Body of pancreas (tissue), 4 donors: Measurements from ENCODE around the gene CSNK1G1. TPM values are rescaled to one million over a fixed set of nuclear protein-coding genes. Genes with fewer than 3 reads are reported as not detected.

Experiments used
- ATAC-seq: fragments of 150-250 bp; one replicate; pipeline ENCODE4 v1.9.1; 2016
- DNase-seq, 4 donors: peaks; one replicate each; pipeline ENCODE4 v3.0.0-alpha.2; 2019
- H3K27ac ChIP-seq, 4 donors: fragments of 200-600 bp; sonication (generic); 1 replicate in 3 of 4; 2 replicates in 1 of 4; pipeline versions ENCODE4 v1.5.1 to v1.6.1; 2016 to 2019; ENCODE audit warnings: mild to moderate bottlenecking in 1 of 4, mixed read lengths in 1 of 4, moderate library complexity in 1 of 4
- H3K27me3 ChIP-seq, 2 donors: fragments of 200-600 bp; sonication (generic); one replicate each; pipeline ENCODE4 v1.6.0; 2016; ENCODE audit warnings: mild to moderate bottlenecking in 1 of 2
- H3K36me3 ChIP-seq, 2 donors: fragments of 200-600 bp; sonication (generic); replicated peaks in 1 of 2; 2 replicates each; pipeline ENCODE4 v1.5.1; 2016; ENCODE audit warnings: low read depth in 2 of 2; ENCODE audit not compliant: insufficient read depth in 1 of 2
- H3K4me1 ChIP-seq: fragments of 200-600 bp; sonication (generic); one replicate; pipeline ENCODE4 v1.6.0; 2016
- H3K4me3 ChIP-seq, 2 donors: fragments of 200-600 bp; sonication (generic); 1 replicate in 1 of 2; 2 replicates in 1 of 2; pipeline ENCODE4 v1.5.1; 2016 to 2019
- H3K9me3 ChIP-seq, 3 donors: fragments of 200-600 bp; sonication (generic); 1 replicate in 2 of 3; 2 replicates in 1 of 3; pipeline ENCODE4 v1.5.1; 2016
- CTCF ChIP-seq, 7 experiments: fragments of 450-650 bp in 4 of 7; fragments of 200-600 bp in 3 of 7; sonication (generic) in 3 of 7; IDR thresholded peaks; one replicate each; pipeline ENCODE4 v1.5.1; 2016 to 2019; ENCODE audit warnings: antibody characterized with exemption in 7 of 7
- POLR2A ChIP-seq, 3 donors: fragments of 450-650 bp; IDR thresholded peaks; one replicate each; pipeline ENCODE4 v1.6.1; 2016; ENCODE audit warnings: antibody characterized with exemption in 3 of 3, mild to moderate bottlenecking in 2 of 3
- WGBS, 2 donors: methylation state at CpG; one replicate each; pipeline ENCODE4 v1.1.5; 2017; 5-methylcytosine and 5-hydroxymethylcytosine counted together
- intact Hi-C: fragments of 100-400 bp; cut with DNase I; formaldehyde crosslinking; loops from one replicate; pipeline ENCODE4 v1.15.1; 2023
- total RNA-seq, 2 donors: library from RNA; depleted of rRNA; stranded (reverse); fragments of >200 nt; gene quantifications; one replicate each; pipeline ENCODE4 v1.1.0, GENCODE V29; 2016

Gene CSNK1G1
- total RNA-seq, 2 donors from 2014 or later = 6.7 to 13.8 TPM

GRCh38 chr15:64152507-64153387, 203.2 kb downstream of the CSNK1G1 start:
- Histone ChIP-seq H3K27me3 (no peaks in the 10 kb centered on the region), H3K4me3 (peak overlapping the region in 1 of 2 donors; percentile 35), H3K4me1 (peaks cover 35% of the 10 kb centered on the region), H3K36me3 (peaks cover 21 to 23% of the 10 kb centered on the region in 2 donors), H3K27ac (peak overlapping the region in 2 of 4 donors; percentile 10 to 42), H3K9me3 (no peaks in the 10 kb centered on the region)
- WGBS, 2 donors = 30 to 32% methylated on average over 12 to 27 of the region's 27 CpGs
- no peak for ATAC-seq
- intact Hi-C loops = loop anchor here (10.0 kb wide), 1 partner anchor 58 kb away; the partner anchor contains the start of genes CIAO2A and SNX1
- peak in 2 of 4 donors; percentile 47 to 51 for DNase-seq
- TF ChIP-seq CTCF (IDR thresholded peaks at IDR 0.05) (no peak), POLR2A (IDR thresholded peaks at IDR 0.05) (no peak)

GRCh38 chr15:64151727-64152506, 204.1 kb downstream of the CSNK1G1 start, which contains the start of gene SNX22:
Gene SNX22 (plus strand): TSS chr15:64151731. CDS start chr15:64151776, 45 bp downstream.
- H3K4me3 ChIP-seq = peak within 1 kb of the TSS; percentile 6 to 35
- peak; percentile 9 for ATAC-seq
- intact Hi-C loops = loop anchor here (10.0 kb wide), 1 partner anchor 57 kb away; the partner anchor contains the start of genes CIAO2A and SNX1
- no peaks in the 10 kb centered on the region for H3K27me3 ChIP-seq
- H3K9me3 ChIP-seq = no peaks in the 10 kb centered on the region
- peak; percentile 45 to 70 (median 56) for DNase-seq
- H3K27ac ChIP-seq = peak within 1 kb of the TSS in 2 of 4 donors; percentile 42 to 46
- peak in 1 of 3 donors; percentile 18 for TF ChIP-seq POLR2A (IDR thresholded peaks at IDR 0.05)
- TF ChIP-seq CTCF (IDR thresholded peaks at IDR 0.05) = no peak
- H3K4me1 ChIP-seq = peaks cover 34% of the 10 kb centered on the region
- H3K36me3 ChIP-seq = peaks cover 14 to 19% of the 10 kb centered on the region in 2 donors
- WGBS, 2 donors = 0% methylated on average over 70 of the region's 83 CpGs; no CpG with 5 or more reads in 1 of the 2 donors

GRCh38 chr15:64149893-64150578, 205.9 kb downstream of the CSNK1G1 start:
- DNase-seq = no peak
- Histone ChIP-seq H3K4me1 (peaks cover 34% of the 10 kb centered on the region), H3K9me3 (no peaks in the 10 kb centered on the region), H3K4me3 (no peak overlapping the region), H3K36me3 (peaks cover under 1% of the 10 kb centered on the region in 2 donors), H3K27ac (no peak overlapping the region), H3K27me3 (no peaks in the 10 kb centered on the region)
- intact Hi-C loops = loop anchor here (10.0 kb wide), 1 partner anchor 55 kb away; the partner anchor contains the start of genes CIAO2A and SNX1
- no peak for TF ChIP-seq POLR2A (IDR thresholded peaks at IDR 0.05)
- TF ChIP-seq CTCF (IDR thresholded peaks at IDR 0.05) = no peak
- ATAC-seq = no peak
- WGBS, 2 donors = 70 to 73% methylated on average over 8 to 9 of the region's 9 CpGs

- Histone ChIP-seq H3K9me3 (no peaks in the 10 kb centered on the region), H3K27ac (no peak overlapping the region), H3K4me1 (peaks cover 34% of the 10 kb centered on the region), H3K4me3 (no peak overlapping the region), H3K27me3 (no peaks in the 10 kb centered on the region), H3K36me3 (no peaks in the 10 kb centered on the region)
- DNase-seq (no peak), ATAC-seq (no peak)
- intact Hi-C loops = no loop called here
- no peak for TF ChIP-seq POLR2A (IDR thresholded peaks at IDR 0.05)
- TF ChIP-seq CTCF (IDR thresholded peaks at IDR 0.05) = peak in 1 of 7 experiments; percentile 5
Measured at GRCh38 chr15:64149424-64149823, 206.5 kb downstream of the CSNK1G1 start.
